ENCODE results near the gene RHBG.
"Not testable (repeated sequence)": the region's sequence is repeated elsewhere in the genome, so short reads cannot be mapped to it uniquely, and the experiment has no call there.

The RHBG gene

GRCh38 chr1:156359973-156360372 is 9.0 kb upstream of the RHBG start:
- in situ Hi-C loops (cut with MboI; ENCODE audit: low sequenced_read_pairs), result no loop called here

- in situ Hi-C loops (cut with MboI; ENCODE audit: low sequenced_read_pairs), result no loop called here
These were observed 8.5 kb upstream of the RHBG start for GRCh38 chr1:156360534-156360933.

- in situ Hi-C loops (cut with MboI; ENCODE audit: low sequenced_read_pairs), result no loop called here
These were observed 3.3 kb upstream of the RHBG start for GRCh38 chr1:156365754-156366153.

GRCh38 chr1:156366378-156367166 is 2.4 kb upstream of the RHBG start:
- in situ Hi-C loops (cut with MboI; ENCODE audit: low sequenced_read_pairs), result no loop called here

- in situ Hi-C loops (cut with MboI; ENCODE audit: low sequenced_read_pairs), result no loop called here
These were observed 1.4 kb upstream of the RHBG start for GRCh38 chr1:156367383-156368156.

DNA sequence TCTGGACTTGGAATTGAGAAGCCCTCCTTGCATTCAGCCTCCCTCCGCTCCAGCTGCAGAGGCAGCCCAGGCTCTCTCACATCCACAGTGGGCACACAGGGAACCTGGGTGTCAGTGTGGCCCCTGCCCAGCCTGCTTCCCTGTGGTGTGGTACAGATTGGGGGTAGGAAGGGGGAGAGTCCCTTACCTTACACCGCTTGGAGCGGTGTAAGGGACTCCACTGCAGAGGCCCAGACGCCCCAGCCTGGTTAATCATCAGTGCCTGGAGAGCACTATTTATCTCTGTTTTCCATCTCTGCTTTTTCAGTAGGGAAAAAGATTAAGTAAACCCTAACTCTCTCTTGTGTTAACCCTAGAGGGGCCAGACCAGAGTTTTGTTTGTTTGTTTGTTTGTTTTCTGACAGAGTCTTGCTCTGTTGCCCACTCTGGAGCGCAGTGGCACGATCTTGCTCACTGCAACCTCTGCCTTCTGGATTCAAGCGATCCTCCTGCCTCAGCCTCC is 803 bp upstream of the RHBG start:
- in situ Hi-C loops (cut with MboI; ENCODE audit: low sequenced_read_pairs), result no loop called here

DNA sequence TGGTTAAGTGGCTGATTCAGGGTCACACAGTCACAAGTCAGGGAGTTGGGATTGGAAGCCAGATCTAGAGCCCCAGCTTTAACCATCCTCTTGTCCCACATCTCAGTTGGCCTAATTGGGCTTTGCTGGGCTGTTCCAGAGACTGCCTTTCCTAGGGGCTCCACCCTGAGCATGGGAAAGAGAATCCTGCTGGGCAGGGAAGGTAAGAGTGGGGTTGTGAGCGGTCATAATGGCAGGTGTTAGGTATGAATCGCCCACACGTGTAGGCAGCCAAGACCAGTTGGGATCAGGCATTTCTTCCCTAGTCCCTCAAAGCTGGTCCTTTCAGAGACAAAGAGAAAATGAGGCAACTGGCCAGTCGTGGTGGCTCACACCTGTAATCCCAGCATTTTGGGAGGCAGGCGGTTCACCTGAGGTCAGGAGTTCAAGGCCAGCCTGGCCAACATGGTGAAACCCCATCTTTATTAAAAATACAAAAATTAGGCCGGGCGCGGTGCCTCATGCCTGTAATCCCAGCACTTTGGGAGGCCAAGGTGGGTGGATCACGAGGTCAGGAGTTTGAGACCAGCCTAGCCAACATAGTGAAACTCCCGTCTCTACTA is 775 bp downstream of the RHBG start:
- in situ Hi-C loops (cut with MboI; ENCODE audit: low sequenced_read_pairs), result not testable (repeated sequence)

GRCh38 chr1:156371553-156372264 is 2.7 kb downstream of the RHBG start:
- in situ Hi-C loops (cut with MboI; ENCODE audit: low sequenced_read_pairs), result no loop called here

DNA sequence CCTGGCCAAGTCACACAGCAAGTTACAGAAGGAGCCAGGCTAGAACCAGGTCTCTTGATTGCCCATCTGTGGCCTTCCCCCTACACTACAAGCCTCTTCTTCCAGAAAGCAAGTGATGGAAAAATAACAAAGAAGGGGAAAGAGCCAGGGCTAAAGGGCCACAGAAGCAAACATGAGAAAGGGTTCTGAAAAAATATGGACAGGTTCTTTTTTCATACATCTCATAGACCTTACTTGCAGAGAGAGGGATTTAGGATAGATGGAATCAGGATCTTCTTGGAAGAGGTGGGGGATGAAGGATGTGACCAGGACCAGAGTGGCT is 3.2 kb downstream of the RHBG start:
- in situ Hi-C loops (cut with MboI; ENCODE audit: low sequenced_read_pairs), result no loop called here

DNA sequence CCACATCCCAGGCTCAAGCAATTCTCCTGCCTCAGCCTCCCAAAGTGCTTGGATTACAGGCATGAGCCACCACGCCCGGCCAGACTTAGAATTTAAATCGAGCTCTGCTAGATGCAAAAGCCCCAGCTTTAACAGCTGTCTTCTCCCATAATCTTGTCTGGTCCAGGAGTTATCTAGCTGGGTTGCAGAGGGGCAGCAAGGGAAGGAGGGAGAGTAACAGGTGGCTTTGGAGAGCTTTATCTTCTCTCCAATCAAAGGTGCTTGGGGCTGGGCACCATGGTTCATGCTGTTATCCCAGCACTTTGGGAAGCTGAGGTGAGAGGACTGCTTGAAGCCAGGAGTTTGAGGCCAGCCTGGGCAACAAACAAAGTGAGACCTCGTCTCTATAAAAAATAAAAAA is 3.9 kb downstream of the RHBG start:
- in situ Hi-C loops (cut with MboI; ENCODE audit: low sequenced_read_pairs), result no loop called here

DNA sequence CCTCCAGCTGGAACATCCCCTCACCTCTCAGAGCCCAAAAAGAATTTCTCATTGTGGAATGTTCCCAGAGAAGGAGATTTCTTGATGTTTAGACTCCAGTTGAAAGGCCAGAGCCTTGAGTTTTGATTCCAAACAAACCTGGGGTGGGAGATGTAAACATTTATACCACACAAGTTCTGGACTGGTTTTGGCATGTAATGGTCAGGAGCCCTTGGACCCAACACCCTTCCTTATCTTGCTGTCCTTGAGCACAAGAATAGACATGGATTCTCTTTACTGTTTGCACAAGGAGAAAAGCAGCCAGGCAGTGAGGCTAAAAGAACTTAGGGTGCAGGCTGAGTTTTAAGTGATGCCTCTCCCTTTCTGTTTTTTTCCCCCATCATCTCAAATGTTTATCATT is 4.5 kb downstream of the RHBG start:
- in situ Hi-C loops (cut with MboI; ENCODE audit: low sequenced_read_pairs), result no loop called here

- in situ Hi-C loops (cut with MboI; ENCODE audit: low sequenced_read_pairs), result no loop called here
These were observed 7.1 kb downstream of the RHBG start for GRCh38 chr1:156376146-156376545.

DNA sequence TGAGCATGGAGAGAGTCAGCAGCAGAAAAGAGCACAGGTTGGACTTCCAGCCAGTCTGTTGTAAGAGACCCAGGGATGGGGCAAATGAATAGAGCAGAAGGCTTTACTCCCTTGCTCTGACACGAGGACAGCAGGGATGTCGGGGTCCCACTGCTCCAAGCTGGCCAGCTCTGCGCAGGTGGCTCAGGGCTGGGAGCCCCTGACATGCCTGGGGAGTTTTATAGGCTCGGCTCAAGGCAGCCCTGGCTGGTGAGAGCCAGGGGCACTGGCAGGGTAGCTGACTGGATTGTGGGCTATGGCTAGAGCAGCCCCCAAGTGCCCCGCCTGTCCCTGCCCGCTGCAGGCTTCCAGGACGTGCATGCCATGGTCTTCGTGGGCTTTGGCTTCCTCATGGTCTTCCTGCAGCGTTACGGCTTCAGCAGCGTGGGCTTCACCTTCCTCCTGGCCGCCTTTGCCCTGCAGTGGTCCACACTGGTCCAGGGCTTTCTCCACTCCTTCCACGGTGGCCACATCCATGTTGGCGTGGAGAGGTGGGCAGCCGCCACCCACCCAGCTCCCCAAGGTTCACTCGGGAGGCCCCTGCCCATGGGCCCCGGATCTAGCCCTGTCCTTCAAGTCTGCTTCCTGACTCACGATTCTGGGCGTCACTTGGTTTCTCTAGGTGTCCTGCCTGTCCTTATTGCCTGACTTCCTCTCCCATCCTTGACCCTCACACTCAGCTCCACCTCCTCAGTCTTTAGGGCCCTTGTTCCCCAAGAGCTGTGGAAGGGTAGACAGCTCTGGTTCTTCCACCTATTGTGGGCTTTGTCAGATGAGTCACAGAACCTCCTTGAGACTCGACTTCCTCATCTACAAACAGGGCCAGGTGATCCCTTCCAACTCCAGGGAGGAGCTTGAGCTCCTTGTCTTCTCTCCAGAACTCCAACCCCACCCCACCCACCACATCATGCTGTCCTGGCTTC is 8.2 kb downstream of the RHBG start:
- in situ Hi-C loops (cut with MboI; ENCODE audit: low sequenced_read_pairs), result no loop called here

DNA sequence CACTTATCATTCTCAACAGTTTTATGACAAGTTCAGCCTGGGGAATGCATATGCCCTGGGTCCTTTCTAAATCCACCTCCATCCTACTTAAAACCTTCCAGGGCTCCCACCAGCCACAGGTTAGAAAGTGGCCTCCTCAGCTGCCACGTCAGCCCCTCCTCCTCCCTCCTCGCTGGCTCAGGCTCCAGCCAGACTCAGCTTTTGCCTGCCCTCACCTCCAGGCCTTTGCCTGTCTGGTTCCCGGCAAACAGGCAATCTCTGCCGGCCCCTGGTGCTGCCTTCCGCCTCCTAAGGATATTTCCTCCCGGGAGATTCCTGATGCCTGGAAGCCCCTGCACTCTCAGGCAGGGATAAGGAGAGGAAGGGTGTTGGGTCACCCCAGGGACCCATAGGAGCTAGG is 9.5 kb downstream of the RHBG start:
- in situ Hi-C loops (cut with MboI; ENCODE audit: low sequenced_read_pairs), result no loop called here

GRCh38 chr1:156379420-156380165 is 10.6 kb downstream of the RHBG start:
- in situ Hi-C loops (cut with MboI; ENCODE audit: low sequenced_read_pairs), result no loop called here

GRCh38 chr1:156382561-156382960 is 13.6 kb downstream of the RHBG start:
- in situ Hi-C loops (cut with MboI; ENCODE audit: low sequenced_read_pairs), result no loop called here

DNA sequence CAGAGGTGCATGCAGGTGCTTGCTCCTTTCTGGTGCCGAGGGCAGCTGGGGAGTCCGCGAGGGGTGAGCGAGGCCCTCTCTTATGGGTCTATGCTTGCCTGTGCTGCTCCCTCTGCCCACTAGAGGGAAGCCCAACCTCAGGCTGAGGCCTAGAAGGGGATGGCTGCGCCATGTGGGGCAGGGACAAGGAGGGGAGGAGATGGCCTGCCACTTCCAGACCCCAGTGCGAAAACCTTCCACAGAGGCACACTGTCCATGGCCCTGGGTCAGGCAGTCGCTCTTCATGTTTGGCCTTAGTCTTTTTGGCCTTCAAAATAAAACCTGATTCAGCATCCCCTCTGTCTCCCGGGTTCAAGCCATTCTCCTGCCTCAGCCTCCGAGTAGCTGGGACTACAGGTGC is 14.0 kb downstream of the RHBG start:
- in situ Hi-C loops (cut with MboI; ENCODE audit: low sequenced_read_pairs), result no loop called here

DNA sequence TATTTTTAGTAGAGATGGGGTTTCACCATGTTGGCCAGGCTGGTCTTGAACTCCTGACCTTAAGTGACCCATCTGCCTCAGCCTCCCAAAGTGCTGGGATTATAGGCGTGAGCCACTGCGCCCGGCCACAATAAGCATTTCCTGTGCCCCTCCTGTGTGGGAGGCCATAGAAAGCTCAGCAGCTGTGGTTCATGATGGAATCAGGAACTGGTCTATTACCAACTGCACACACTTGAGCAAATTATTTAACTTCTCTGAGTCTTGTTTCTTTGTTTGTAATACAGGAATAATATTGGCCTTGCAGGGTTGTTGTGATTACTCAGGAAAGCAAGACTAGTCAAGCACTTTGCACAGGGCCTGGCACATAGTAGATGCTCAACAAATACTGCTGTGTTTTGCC is 15.0 kb downstream of the RHBG start:
- in situ Hi-C loops (cut with MboI; ENCODE audit: low sequenced_read_pairs), result no loop called here

GRCh38 chr1:156384658-156385057 is 15.6 kb downstream of the RHBG start:
- in situ Hi-C loops (cut with MboI; ENCODE audit: low sequenced_read_pairs), result loop anchor here (5.0 kb wide), 1 partner anchor 58 kb away; no protein-coding TSS in a partner anchor

Data from HL-60/S4 treated with phorbol 12-myristate 13-acetate at 8.2 ng/mL for 4 days and 3 days (cell line).